Transverse colon (tissue), 4 donors: Measurements from ENCODE around the gene RXFP1. TPM values are rescaled to one million over a fixed set of nuclear protein-coding genes. Genes with fewer than 3 reads are reported as not detected.

Source experiments
- DNase-seq: peaks from one replicate; pipeline ENCODE4 v3.0.0-alpha.2; 2019
- H3K27ac ChIP-seq, 4 donors: fragments of 200-600 bp; sonication (generic); 2 replicates each; pipeline ENCODE4 v1.5.1; 2016 to 2018; ENCODE audit warnings: inconsistent platforms in 4 of 4
- H3K27me3 ChIP-seq: fragments of 200-600 bp; sonication (generic); 2 replicates; pipeline ENCODE4 v1.5.1; 2017; ENCODE audit warnings: inconsistent platforms
- H3K36me3 ChIP-seq, 4 donors: fragments of 200-600 bp; sonication (generic); 2 replicates each; pipeline ENCODE4 v1.5.1; 2017 to 2019; ENCODE audit warnings: inconsistent platforms in 4 of 4
- H3K4me1 ChIP-seq, 4 donors: fragments of 200-600 bp; sonication (generic); 2 replicates each; pipeline ENCODE4 v1.5.1; 2017 to 2020; ENCODE audit warnings: inconsistent platforms in 4 of 4
- H3K4me3 ChIP-seq, 4 donors: fragments of 200-600 bp; sonication (generic); 1 replicate in 1 of 4; 2 replicates in 3 of 4; pipeline versions ENCODE4 v1.5.1 to v1.6.1; 2017 to 2019; ENCODE audit warnings: inconsistent platforms in 4 of 4
- H3K9me3 ChIP-seq, 2 donors: fragments of 200-600 bp; sonication (generic); 2 replicates each; pipeline ENCODE4 v1.5.1; 2017 to 2019; ENCODE audit warnings: inconsistent platforms in 2 of 2
- EP300 ChIP-seq: sonication (generic); formaldehyde crosslinking; IDR thresholded peaks from one replicate; pipeline ENCODE4 v1.6.1; 2017; ENCODE audit warnings: antibody characterized with exemption, low read depth
- POLR2A ChIP-seq: fragments of 450-650 bp; IDR thresholded peaks from one replicate; pipeline ENCODE4 v1.6.1; 2016; ENCODE audit warnings: antibody characterized with exemption, mild to moderate bottlenecking, moderate library complexity
- POLR2AphosphoS5 ChIP-seq, 3 donors: sonication (generic); formaldehyde crosslinking; IDR thresholded peaks; one replicate each; pipeline ENCODE4 v1.6.1; 2016; ENCODE audit warnings: antibody characterized with exemption in 3 of 3
- WGBS, 2 donors: methylation state at CpG; one replicate each; pipeline ENCODE4 v1.1.5; 2018; ENCODE audit warnings: low coverage in 1 of 2; 5-methylcytosine and 5-hydroxymethylcytosine counted together
- in situ Hi-C, 4 donors: fragments of 200-750 bp; cut with MboI; loops; one replicate each; pipeline versions ENCODE4 v1.15.0 to v1.15.1; 2017; ENCODE audit warnings: low sequenced_read_pairs in 3 of 4, low pct_ligation_motif_present in 1 of 4, low pct_unique_long_range_greater_than_20kb in 1 of 4
- intact Hi-C: fragments of 100-400 bp; cut with DNase I; formaldehyde crosslinking; loops from one replicate; pipeline ENCODE4 v1.15.1; 2023; ENCODE audit warnings: low total_unique reads
- total RNA-seq, 4 donors: library from RNA; depleted of rRNA; stranded (reverse); fragments of >200 nt; gene quantifications; one replicate each; pipeline ENCODE4 v1.1.0, GENCODE V29; 2016
- TF ChIP-seq, protein P1 (sequence below), 5 experiments: fragments of 200-600 bp in 3 of 5; fragments of 450-650 bp in 2 of 5; sonication (generic) in 3 of 5; IDR thresholded peaks; 1 replicate in 2 of 5; 2 replicates in 3 of 5; pipeline ENCODE4 v1.5.1; 2016 to 2017; ENCODE audit warnings: antibody characterized with exemption in 5 of 5, inconsistent platforms in 3 of 5, mild to moderate bottlenecking in 2 of 5, moderate library complexity in 1 of 5

RXFP1 gene
- total RNA-seq, 4 donors from 2014 or later = 0.16 TPM; not detected in 3

DNA sequence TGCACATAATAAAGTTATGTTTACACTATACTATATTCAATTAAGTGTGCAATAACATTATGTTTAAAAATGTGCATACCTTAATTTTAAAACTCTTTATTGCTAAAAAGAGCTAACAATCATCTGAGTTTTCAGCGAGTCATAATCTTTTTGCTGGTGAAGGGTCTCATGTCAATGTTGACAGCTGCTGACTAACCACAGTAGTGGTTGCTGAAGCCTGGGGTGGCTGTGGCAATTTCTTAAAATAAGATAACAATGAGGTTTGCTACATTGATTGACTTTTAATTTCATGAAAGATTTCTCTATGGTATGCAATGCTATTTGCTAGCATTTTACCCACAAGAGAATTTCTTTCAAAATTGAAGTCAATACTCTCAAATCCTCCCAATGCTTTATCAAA is 91.4 kb downstream of the RXFP1 start:
- intact Hi-C loops = no loop called here
- H3K4me1 ChIP-seq = peaks cover 0 to 4% (median 0%) of the 10 kb centered on the region in 4 donors
- no peaks in the 10 kb centered on the region for H3K9me3 ChIP-seq
- H3K36me3 ChIP-seq = no peaks in the 10 kb centered on the region
- H3K27ac ChIP-seq = no peak overlapping the region
- 63 to 92% methylated on average over 1 of the region's 1 CpG for WGBS, 2 donors
- TF ChIP-seq, protein P1, sequence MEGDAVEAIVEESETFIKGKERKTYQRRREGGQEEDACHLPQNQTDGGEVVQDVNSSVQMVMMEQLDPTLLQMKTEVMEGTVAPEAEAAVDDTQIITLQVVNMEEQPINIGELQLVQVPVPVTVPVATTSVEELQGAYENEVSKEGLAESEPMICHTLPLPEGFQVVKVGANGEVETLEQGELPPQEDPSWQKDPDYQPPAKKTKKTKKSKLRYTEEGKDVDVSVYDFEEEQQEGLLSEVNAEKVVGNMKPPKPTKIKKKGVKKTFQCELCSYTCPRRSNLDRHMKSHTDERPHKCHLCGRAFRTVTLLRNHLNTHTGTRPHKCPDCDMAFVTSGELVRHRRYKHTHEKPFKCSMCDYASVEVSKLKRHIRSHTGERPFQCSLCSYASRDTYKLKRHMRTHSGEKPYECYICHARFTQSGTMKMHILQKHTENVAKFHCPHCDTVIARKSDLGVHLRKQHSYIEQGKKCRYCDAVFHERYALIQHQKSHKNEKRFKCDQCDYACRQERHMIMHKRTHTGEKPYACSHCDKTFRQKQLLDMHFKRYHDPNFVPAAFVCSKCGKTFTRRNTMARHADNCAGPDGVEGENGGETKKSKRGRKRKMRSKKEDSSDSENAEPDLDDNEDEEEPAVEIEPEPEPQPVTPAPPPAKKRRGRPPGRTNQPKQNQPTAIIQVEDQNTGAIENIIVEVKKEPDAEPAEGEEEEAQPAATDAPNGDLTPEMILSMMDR (IDR thresholded peaks at IDR 0.05) = no peak
- TF ChIP-seq POLR2A (no peak), EP300 (no peak), POLR2AphosphoS5 (IDR thresholded peaks at IDR 0.05) (no peak)
- H3K27me3 ChIP-seq = no peaks in the 10 kb centered on the region
- in situ Hi-C loops = loop anchor here in 1 of 4 donors (25.0 kb wide), 1 partner anchor 351 kb away; no protein-coding TSS in a partner anchor
- DNase-seq = no peak
- H3K4me3 ChIP-seq = no peak overlapping the region

DNA sequence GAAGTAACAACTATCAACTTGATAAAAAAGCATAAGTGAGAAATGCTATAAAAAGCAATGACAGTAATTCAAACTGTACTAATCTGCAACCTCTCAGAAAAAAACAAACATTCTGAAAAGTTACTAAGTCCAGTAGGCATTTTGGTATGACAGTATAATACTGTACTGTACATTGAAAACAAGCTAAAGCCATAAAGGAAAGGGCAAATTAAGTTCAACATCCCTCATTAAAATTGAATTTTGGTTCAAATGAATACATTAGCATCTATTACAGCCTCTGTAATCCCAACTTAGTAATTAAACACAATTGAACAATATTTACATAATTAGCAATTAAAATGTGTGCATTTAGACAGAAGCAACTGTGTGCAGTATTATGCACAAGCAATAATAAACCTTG is 96.3 kb downstream of the RXFP1 start:
- TF ChIP-seq POLR2AphosphoS5 (IDR thresholded peaks at IDR 0.05) = no peak
- no peak for DNase-seq
- in situ Hi-C loops = loop anchor here in 1 of 4 donors (25.0 kb wide), 1 partner anchor 356 kb away; no protein-coding TSS in a partner anchor
- Histone ChIP-seq H3K9me3 (no peaks in the 10 kb centered on the region), H3K27me3 (no peaks in the 10 kb centered on the region), H3K4me3 (no peak overlapping the region), H3K36me3 (no peaks in the 10 kb centered on the region), H3K4me1 (no peaks in the 10 kb centered on the region), H3K27ac (no peak overlapping the region)
- intact Hi-C loops = no loop called here

- Histone ChIP-seq H3K4me3 (no peak overlapping the region), H3K27me3 (no peaks in the 10 kb centered on the region), H3K36me3 (no peaks in the 10 kb centered on the region), H3K27ac (no peak overlapping the region), H3K4me1 (no peaks in the 10 kb centered on the region), H3K9me3 (no peaks in the 10 kb centered on the region)
- 48 to 85% methylated on average over 2 to 4 of the region's 4 CpGs for WGBS, 2 donors
- intact Hi-C loops (loop anchor here (10.0 kb wide), 1 partner anchor 367 kb away; no protein-coding TSS in a partner anchor), in situ Hi-C loops (loop anchor here (5.0 to 25.0 kb wide), 4 partner anchors 357 to 369 kb away; no protein-coding TSS in a partner anchor)
- DNase-seq = no peak
- TF ChIP-seq POLR2A = no peak
- TF ChIP-seq, protein P1 (IDR thresholded peaks at IDR 0.05) = no peak
- TF ChIP-seq EP300 = no peak
These were observed 100.0 kb downstream of the RXFP1 start for GRCh38 chr4:158621729-158622128.

DNA sequence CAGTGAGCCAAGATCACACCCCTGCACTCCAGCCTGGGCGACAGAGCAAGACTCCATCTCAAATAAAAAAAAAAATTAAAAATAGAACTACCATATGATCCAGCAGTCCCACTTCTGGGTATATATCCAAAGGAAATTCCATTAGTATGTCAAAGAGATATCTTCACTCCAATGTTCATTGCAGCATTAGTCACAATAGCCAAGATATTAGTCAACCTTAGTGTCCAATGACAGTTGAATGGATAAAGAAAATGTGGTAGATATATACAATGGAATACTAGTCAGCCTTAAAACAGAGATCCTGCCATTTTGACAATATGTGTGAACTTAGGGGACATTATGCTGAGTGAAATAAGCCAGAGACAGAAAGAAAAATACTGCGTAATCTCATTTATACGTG is 100.6 kb downstream of the RXFP1 start:
- no peaks in the 10 kb centered on the region for H3K36me3 ChIP-seq
- no peaks in the 10 kb centered on the region for H3K9me3 ChIP-seq
- no peak overlapping the region for H3K27ac ChIP-seq
- 90 to 100% methylated on average over 2 to 3 of the region's 3 CpGs for WGBS, 2 donors
- no peak for TF ChIP-seq EP300
- TF ChIP-seq POLR2A = no peak
- TF ChIP-seq POLR2AphosphoS5 (IDR thresholded peaks at IDR 0.05) = no peak
- TF ChIP-seq, protein P1 (IDR thresholded peaks at IDR 0.05) = no peak
- H3K4me3 ChIP-seq = no peak overlapping the region
- no peak for DNase-seq
- no peaks in the 10 kb centered on the region for H3K27me3 ChIP-seq
- intact Hi-C loops = loop anchor here (10.0 kb wide), 1 partner anchor 367 kb away; no protein-coding TSS in a partner anchor
- in situ Hi-C loops = loop anchor here (5.0 to 25.0 kb wide), 4 partner anchors 357 to 370 kb away; no protein-coding TSS in a partner anchor
- H3K4me1 ChIP-seq = no peaks in the 10 kb centered on the region

DNA sequence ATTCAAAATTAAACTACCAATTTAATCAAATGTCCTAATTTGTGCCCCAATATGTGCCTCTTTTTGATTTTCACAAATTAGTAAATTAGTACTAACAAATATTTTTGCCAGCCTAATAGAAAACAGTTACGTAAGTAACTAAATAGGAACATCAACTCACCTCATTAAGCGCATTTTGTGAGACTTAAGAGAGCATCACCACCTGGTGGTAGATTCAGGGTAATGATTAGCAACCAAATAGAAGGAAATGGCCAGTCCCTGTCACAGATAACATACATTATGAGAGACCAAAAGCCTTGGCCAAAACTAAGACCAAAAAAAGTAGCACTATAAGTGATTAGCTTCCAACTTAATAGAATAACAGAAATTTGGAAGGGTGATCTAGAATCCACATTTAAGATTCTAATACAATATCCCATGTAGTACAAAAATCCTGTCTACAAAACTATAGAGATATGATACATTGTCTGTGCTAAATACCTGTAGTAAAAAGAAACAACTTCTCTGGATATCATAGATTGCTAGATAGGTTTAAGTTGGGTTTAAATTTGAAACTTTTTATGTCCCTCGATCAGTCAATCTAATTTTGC is 103.3 kb downstream of the RXFP1 start:
- Histone ChIP-seq H3K9me3 (no peaks in the 10 kb centered on the region), H3K27me3 (no peaks in the 10 kb centered on the region), H3K4me3 (no peak overlapping the region), H3K4me1 (no peaks in the 10 kb centered on the region), H3K36me3 (no peaks in the 10 kb centered on the region), H3K27ac (no peak overlapping the region)
- 39 to 41% methylated on average over 3 of the region's 3 CpGs for WGBS, 2 donors
- TF ChIP-seq, protein P1 (IDR thresholded peaks at IDR 0.05) = peak; percentile 59 to 68 (median 61)
- TF ChIP-seq EP300 = no peak
- DNase-seq = no peak
- in situ Hi-C loops (loop anchor here (5.0 to 25.0 kb wide), 5 partner anchors 360 to 613 kb away; no protein-coding TSS in a partner anchor), intact Hi-C loops (loop anchor here (10.0 kb wide), 1 partner anchor 370 kb away; no protein-coding TSS in a partner anchor)
